Parathyroid adenoma (tissue), 2 donors: ENCODE results near the gene SLC39A11.

Experiments used
- H2AFZ ChIP-seq: fragments of 300-600 bp; sonication (generic); one replicate; pipeline ENCODE4 v1.7.0; 2017; ENCODE audit warnings: antibody characterized with exemption, mild to moderate bottlenecking
- H3K27ac ChIP-seq: fragments of 300-600 bp; sonication (generic); one replicate; pipeline ENCODE4 v1.7.0; 2017
- H3K27me3 ChIP-seq: fragments of 300-600 bp; sonication (generic); one replicate; pipeline ENCODE4 v1.7.0; 2017; ENCODE audit warnings: low read length; ENCODE audit not compliant: control insufficient read depth, insufficient read depth
- H3K36me3 ChIP-seq: fragments of 300-600 bp; sonication (generic); one replicate; pipeline ENCODE4 v1.7.0; 2017; ENCODE audit warnings: low read length; ENCODE audit not compliant: control insufficient read depth, insufficient read depth
- H3K4me1 ChIP-seq: fragments of 300-600 bp; sonication (generic); one replicate; pipeline ENCODE4 v1.7.0; 2017; ENCODE audit warnings: control low read depth
- H3K4me2 ChIP-seq: fragments of 300-600 bp; sonication (generic); one replicate; pipeline ENCODE4 v1.7.0; 2017; ENCODE audit warnings: low read length
- H3K4me3 ChIP-seq: fragments of 300-600 bp; sonication (generic); one replicate; pipeline ENCODE4 v1.7.0; 2017; ENCODE audit warnings: low read depth, low read length
- H3K79me2 ChIP-seq: fragments of 300-600 bp; sonication (generic); one replicate; pipeline ENCODE4 v1.7.0; 2017; ENCODE audit warnings: control low read depth
- H3K9ac ChIP-seq: fragments of 300-600 bp; sonication (generic); one replicate; pipeline ENCODE4 v1.7.0; 2017; ENCODE audit warnings: mild to moderate bottlenecking
- H3K9me3 ChIP-seq: fragments of 300-600 bp; sonication (generic); one replicate; pipeline ENCODE4 v1.7.0; 2017; ENCODE audit warnings: low read length; ENCODE audit not compliant: control insufficient read depth
- CTCF ChIP-seq: fragments of 300-600 bp; sonication (generic); IDR thresholded peaks from one replicate; pipeline ENCODE4 v1.7.0; 2017; ENCODE audit warnings: antibody characterized with exemption, mild to moderate bottlenecking
- donor health status: primary hyperparathyroidism.

SLC39A11 gene

DNA sequence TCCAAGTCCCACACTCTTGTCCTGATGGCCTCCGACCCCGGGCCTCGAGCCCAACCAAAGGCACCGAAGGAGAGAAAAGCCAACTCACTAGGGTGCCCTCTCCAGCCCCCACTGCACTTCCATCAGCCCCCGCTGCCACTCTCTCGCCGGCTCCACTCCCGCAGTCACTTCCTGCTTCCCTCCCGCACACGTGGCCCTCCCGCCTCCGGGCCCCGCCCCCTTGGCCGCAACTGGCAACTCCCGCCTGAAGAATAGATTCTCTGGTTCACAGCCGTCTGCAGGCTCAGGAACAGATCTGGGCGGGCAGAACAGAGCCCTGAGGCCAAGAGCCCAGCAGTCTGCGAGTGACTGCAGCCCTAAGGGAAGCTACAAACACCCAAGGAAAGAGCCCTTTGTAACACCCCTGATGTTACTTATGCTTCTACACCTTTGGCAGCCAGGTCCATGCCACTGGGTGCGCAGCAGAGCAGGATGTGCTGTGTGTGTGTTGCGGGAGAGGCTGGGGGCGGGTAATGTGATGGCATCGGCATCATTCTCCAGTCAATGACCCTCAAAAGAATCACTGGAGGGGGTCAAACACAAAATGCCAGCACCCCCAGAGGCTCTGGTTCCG is at the start of gene SLC39A11:
SLC39A11 (minus strand) TSS at position 166 of the 613 bp plus-strand sequence. CDS start 3,924 bp downstream, outside the sequence.
- no peaks in the 10 kb centered on the region for H3K9me3 ChIP-seq
- no peaks in the 10 kb centered on the region for H3K36me3 ChIP-seq
- H3K9ac ChIP-seq = no peak within 1 kb of the TSS
- no peaks in the 10 kb centered on the region for H3K79me2 ChIP-seq
- H3K27ac ChIP-seq = no peak within 1 kb of the TSS
- no peaks in the 10 kb centered on the region for H3K27me3 ChIP-seq
- peak within 1 kb of the TSS; percentile 60 for H3K4me3 ChIP-seq
- H2AFZ ChIP-seq = peak within 1 kb of the TSS; percentile 87
- H3K4me2 ChIP-seq = peak within 1 kb of the TSS; percentile 74
- H3K4me1 ChIP-seq = no peaks in the 10 kb centered on the region
- no peak for TF ChIP-seq CTCF

DNA sequence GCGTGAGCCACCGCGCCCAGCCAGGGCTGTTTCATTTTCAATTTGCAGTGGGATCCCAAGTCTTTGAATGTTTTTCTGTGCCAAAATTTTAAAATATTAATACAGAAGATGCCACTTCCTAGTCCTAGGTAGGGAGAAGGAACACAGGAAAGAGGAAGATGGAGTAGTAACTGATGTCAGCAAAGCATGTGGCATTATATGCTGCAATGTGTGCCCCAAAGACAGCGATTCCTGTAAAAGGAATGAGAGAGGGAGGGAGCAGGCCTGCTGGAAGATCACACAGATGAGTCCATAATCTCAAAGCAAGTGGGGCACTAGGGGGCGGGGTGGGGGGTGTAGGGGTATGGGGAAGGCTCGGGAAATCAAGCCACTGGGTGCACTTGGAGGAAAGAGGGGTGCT is 48.9 kb upstream of the SLC39A11 start:
- no peaks in the 10 kb centered on the region for H3K4me1 ChIP-seq
- no peaks in the 10 kb centered on the region for H3K27me3 ChIP-seq
- no peak overlapping the region for H3K4me2 ChIP-seq
- TF ChIP-seq CTCF = no peak
- H3K4me3 ChIP-seq = no peak overlapping the region
- no peak overlapping the region for H2AFZ ChIP-seq
- no peaks in the 10 kb centered on the region for H3K36me3 ChIP-seq
- H3K9me3 ChIP-seq = no peaks in the 10 kb centered on the region
- no peak overlapping the region for H3K9ac ChIP-seq
- no peaks in the 10 kb centered on the region for H3K79me2 ChIP-seq
- no peak overlapping the region for H3K27ac ChIP-seq

DNA sequence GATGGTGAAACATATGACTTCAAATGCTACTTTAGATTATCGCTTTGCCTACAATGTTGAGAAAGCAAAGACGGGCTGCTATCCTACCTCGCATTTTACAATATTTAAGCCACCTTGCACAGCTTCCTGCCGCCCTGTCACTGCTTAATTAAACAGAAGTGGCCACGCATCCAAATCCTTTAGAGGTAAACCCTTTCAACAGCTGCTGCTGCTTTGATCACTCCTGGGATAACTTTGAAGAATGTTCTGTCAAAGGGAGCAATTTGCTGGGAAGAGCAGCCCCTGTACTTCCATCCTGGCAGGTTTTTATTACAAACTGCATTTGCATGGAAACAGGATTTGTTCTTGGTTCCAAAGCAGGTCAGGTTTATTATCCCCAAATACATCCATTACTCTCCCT is 48.1 kb upstream of the SLC39A11 start:
- H3K4me1 ChIP-seq = no peaks in the 10 kb centered on the region
- H3K27ac ChIP-seq = no peak overlapping the region
- H3K4me2 ChIP-seq = no peak overlapping the region
- no peak overlapping the region for H3K9ac ChIP-seq
- no peaks in the 10 kb centered on the region for H3K27me3 ChIP-seq
- no peaks in the 10 kb centered on the region for H3K36me3 ChIP-seq
- no peak for TF ChIP-seq CTCF
- no peaks in the 10 kb centered on the region for H3K9me3 ChIP-seq
- no peak overlapping the region for H2AFZ ChIP-seq
- H3K79me2 ChIP-seq = no peaks in the 10 kb centered on the region
- H3K4me3 ChIP-seq = no peak overlapping the region

DNA sequence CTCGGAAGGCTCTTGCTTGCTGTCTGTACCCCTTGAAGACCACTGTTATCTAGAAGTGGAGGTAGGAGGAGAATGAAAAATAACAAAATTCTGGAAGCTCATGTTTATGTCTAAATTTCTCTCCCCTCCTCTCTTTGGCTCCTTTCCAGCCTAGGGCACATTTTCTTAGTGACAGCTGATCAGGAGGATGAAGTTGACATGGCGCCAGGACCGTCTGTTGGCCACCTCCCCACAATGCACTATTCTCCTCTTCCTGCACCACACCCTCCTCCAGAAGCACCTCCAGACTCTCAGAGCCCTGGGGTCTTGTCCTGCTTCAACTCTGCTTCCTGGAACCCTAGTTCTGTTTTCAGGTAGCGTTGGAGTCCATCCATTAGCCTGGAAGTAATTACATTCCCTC is 46.8 kb upstream of the SLC39A11 start:
- TF ChIP-seq CTCF = no peak
- Histone ChIP-seq H3K9ac (no peak overlapping the region), H3K4me1 (no peaks in the 10 kb centered on the region)

GRCh38 chr17:73138541-73139138 is 46.2 kb upstream of the SLC39A11 start:
- H3K4me2 ChIP-seq = no peak overlapping the region
- H3K4me3 ChIP-seq = no peak overlapping the region
- H3K4me1 ChIP-seq = no peaks in the 10 kb centered on the region
- no peak overlapping the region for H2AFZ ChIP-seq
- H3K9ac ChIP-seq = no peak overlapping the region
- no peaks in the 10 kb centered on the region for H3K9me3 ChIP-seq
- H3K79me2 ChIP-seq = no peaks in the 10 kb centered on the region
- H3K36me3 ChIP-seq = no peaks in the 10 kb centered on the region
- TF ChIP-seq CTCF = no peak
- no peaks in the 10 kb centered on the region for H3K27me3 ChIP-seq
- H3K27ac ChIP-seq = no peak overlapping the region

More for the DNA sequence above, 46.8 kb upstream of the SLC39A11 start:
- Histone ChIP-seq H3K9me3 (no peaks in the 10 kb centered on the region), H3K79me2 (no peaks in the 10 kb centered on the region), H3K27me3 (no peaks in the 10 kb centered on the region), H3K4me3 (no peak overlapping the region), H3K36me3 (no peaks in the 10 kb centered on the region), H3K27ac (no peak overlapping the region), H2AFZ (no peak overlapping the region), H3K4me2 (no peak overlapping the region)
